K562 (cell line): ENCODE results near the gene SEMA4F. TPM values are rescaled to one million over a fixed set of nuclear protein-coding genes. Genes with fewer than 3 reads are reported as not detected.
A peak's percentile ranks its signal among the peaks of the same experiment; 100 is the strongest.

Experiments used
- ATAC-seq: fragments of 200-7000 bp; cut with Tn5 transposase; 3 replicates; pipeline ENCODE4 v1.9.1; 2020; ENCODE audit warnings: moderate library complexity
- BruUV-seq: library from RNA; stranded (reverse); fragments of 400-500 nt; replicated peaks from 2 replicates; lab custom pipeline; 2021; lab: Mats Ljungman, UMichigan
- CTCF ChIA-PET: fragments of 300-600 bp; formaldehyde crosslinking; extraction: SDS; loops from one replicate; lab custom pipeline; 2021; ENCODE audit warnings: low intra/inter-chr PET ratio; lab: Yijun Ruan, JAX
- POLR2A ChIA-PET: fragments of 300-600, 350-650 bp; sonication (Branson Sonifier 250); formaldehyde crosslinking; extraction: SDS; loops from one replicate; lab custom pipeline; 2021; ENCODE audit warnings: antibody characterized with exemption, inconsistent platforms; lab: Yijun Ruan, JAX
- DNase-seq, 4 experiments: peaks; one replicate each; pipeline versions ENCODE4 v3.0.0 to v3.0.0-alpha.2; 2011 to 2018; ENCODE audit warnings: low spot score in 3 of 4, mixed read lengths in 3 of 4; ENCODE audit errors: extremely low read depth in 1 of 4
- FAIRE-seq: peaks from 2 replicates; lab custom pipeline; 2011; peaks lifted over from hg19 to GRCh38; lab: Jason Lieb, UNC
- H2AFZ ChIP-seq: 2 replicates; pipeline ENCODE4 v1.6.0; 2011; ENCODE audit warnings: low read depth, low read length, control low read depth, inconsistent platforms
- H3K27ac ChIP-seq: fragments of 200-600 bp; 3 replicates; pipeline ENCODE4 v1.8.0; 2011; ENCODE audit warnings: low read depth, mild to moderate bottlenecking, control low read depth, inconsistent platforms, low read length, moderate library complexity, mixed read lengths; ENCODE audit errors: extremely low read depth
- H3K27me3 ChIP-seq, 2 experiments: fragments of 300-600 bp in 1 of 2; 2 replicates in 1 of 2; 3 replicates in 1 of 2; pipeline versions ENCODE4 v1.6.0 to v1.8.0; 2011; ENCODE audit warnings: inconsistent platforms in 2 of 2, low read length in 2 of 2, mild to moderate bottlenecking in 1 of 2, mixed read lengths in 1 of 2, moderate library complexity in 1 of 2; ENCODE audit not compliant: control insufficient read depth in 2 of 2, insufficient read depth in 2 of 2
- H3K36me3 ChIP-seq: fragments of 300-600 bp; 3 replicates; pipeline ENCODE4 v1.8.0; 2011; ENCODE audit warnings: mild to moderate bottlenecking, low read length, inconsistent platforms; ENCODE audit not compliant: control insufficient read depth, insufficient read depth
- H3K4me1 ChIP-seq, 2 experiments: fragments of 200-600 bp in 1 of 2; replicated peaks in 1 of 2; 2 replicates in 1 of 2; 3 replicates in 1 of 2; pipeline versions ENCODE4 v1.5.1 to v1.8.0; 2011; ENCODE audit warnings: inconsistent platforms in 2 of 2, low read length in 2 of 2, mild to moderate bottlenecking in 1 of 2, mixed read lengths in 1 of 2, moderate library complexity in 1 of 2; ENCODE audit not compliant: control insufficient read depth in 2 of 2, insufficient read depth in 2 of 2
- H3K4me2 ChIP-seq: 2 replicates; pipeline ENCODE4 v1.6.1; 2011; ENCODE audit warnings: low read length, control low read depth, inconsistent platforms, mixed read lengths; ENCODE audit not compliant: insufficient read depth
- H3K4me3 ChIP-seq: fragments of 200-600 bp; sonication (generic), shearing (Covaris generic); 2 replicates; pipeline ENCODE4 v1.5.1; 2016; ENCODE audit warnings: control low read depth, inconsistent platforms
- H3K79me2 ChIP-seq: fragments of 200-600 bp; 3 replicates; pipeline ENCODE4 v1.8.0; 2011; ENCODE audit warnings: low read length, inconsistent platforms; ENCODE audit not compliant: control insufficient read depth, insufficient read depth
- H3K9ac ChIP-seq, 2 experiments: 2 replicates each; pipeline versions ENCODE4 v1.6.0 to v1.6.1; 2011; ENCODE audit warnings: low read depth in 2 of 2, low read length in 2 of 2, control low read depth in 1 of 2, inconsistent platforms in 1 of 2, mild to moderate bottlenecking in 1 of 2, mixed read lengths in 1 of 2; ENCODE audit not compliant: insufficient read depth in 1 of 2
- H3K9me1 ChIP-seq: one replicate; pipeline ENCODE4 v1.6.0; 2011; ENCODE audit warnings: inconsistent platforms, mild to moderate bottlenecking, low read length, moderate library complexity; ENCODE audit not compliant: control insufficient read depth, insufficient read depth
- H3K9me3 ChIP-seq: replicated peaks from 2 replicates; pipeline ENCODE4 v1.5.1; 2011; ENCODE audit warnings: low read depth, low read length, inconsistent platforms; ENCODE audit not compliant: control insufficient read depth, insufficient read depth
- H4K20me1 ChIP-seq: replicated peaks from 2 replicates; pipeline ENCODE4 v1.6.1; 2011; ENCODE audit warnings: low read length, inconsistent platforms, mixed read lengths; ENCODE audit not compliant: control insufficient read depth, insufficient read depth
- CTBP1 ChIP-seq: fragments of 450-650 bp; IDR thresholded peaks from 2 replicates; pipeline ENCODE4 v1.6.1; 2016; ENCODE audit warnings: borderline replicate concordance
- ESRRB ChIP-seq: fragments of 250-450 bp; sonication (Bioruptor Pico); IDR thresholded peaks from 2 replicates; pipeline ENCODE4 v1.5.0; 2020; ENCODE audit warnings: mild to moderate bottlenecking, moderate library complexity, borderline replicate concordance
- KDM1A ChIP-seq, 2 experiments: fragments of 450-650 bp; IDR thresholded peaks; 2 replicates each; pipeline ENCODE4 v1.6.1; 2016; ENCODE audit warnings: mild to moderate bottlenecking in 2 of 2
- MED1 ChIP-seq: sonication (generic); formaldehyde crosslinking; IDR thresholded peaks from 2 replicates; pipeline ENCODE4 v1.8.1; 2023; ENCODE audit warnings: missing genetic modification reagents, borderline replicate concordance
- MTA2 ChIP-seq: fragments of 450-650 bp; IDR thresholded peaks from 2 replicates; pipeline ENCODE4 v1.6.1; 2016; ENCODE audit warnings: low read depth
- MYBL2 ChIP-seq, 2 experiments: fragments of 450-650 bp in 1 of 2; sonication (generic) in 1 of 2; formaldehyde crosslinking in 1 of 2; IDR thresholded peaks; 2 replicates each; pipeline versions ENCODE4 v1.6.1 to v1.8.1; 2017 to 2022; ENCODE audit warnings: borderline replicate concordance in 1 of 2, inconsistent platforms in 1 of 2, low read depth in 1 of 2, mild to moderate bottlenecking in 1 of 2, missing genetic modification reagents in 1 of 2, moderate library complexity in 1 of 2
- NFATC3 ChIP-seq: fragments of 450-650 bp; IDR thresholded peaks from 2 replicates; pipeline ENCODE4 v1.6.1; 2017; ENCODE audit warnings: mild to moderate bottlenecking
- NONO ChIP-seq, 2 experiments: fragments of 200-400 bp in 1 of 2; fragments of 450-650 bp in 1 of 2; formaldehyde crosslinking in 1 of 2; IDR thresholded peaks; 2 replicates each; pipeline ENCODE4 v1.6.1; 2017; ENCODE audit warnings: low read depth in 2 of 2, mild to moderate bottlenecking in 2 of 2, moderate library complexity in 2 of 2, low read length in 1 of 2
- PCBP1 ChIP-seq: fragments of 200-400 bp; formaldehyde crosslinking; IDR thresholded peaks from 2 replicates; pipeline ENCODE4 v1.6.1; 2018; ENCODE audit warnings: mild to moderate bottlenecking, low read depth, low read length; ENCODE audit not compliant: poor library complexity, severe bottlenecking
- PHTF2 ChIP-seq: fragments of 250-450 bp; sonication (Bioruptor Pico); IDR thresholded peaks from 2 replicates; pipeline ENCODE4 v1.5.0; 2021; ENCODE audit warnings: mild to moderate bottlenecking
- TFAM ChIP-seq: fragments of 250-450 bp; sonication (Bioruptor Pico); conservative IDR thresholded peaks from 2 replicates; pipeline ENCODE4 v1.5.0; 2021; ENCODE audit warnings: mild to moderate bottlenecking, moderate library complexity
- WGBS: fragments of 100-300 bp; shearing (Covaris generic); methylation state at CpG from one replicate; pipeline ENCODE4 v1.1.6; 2016; ENCODE audit warnings: low coverage, mixed read lengths; ENCODE audit not compliant: insufficient coverage; ENCODE audit errors: missing lambda C conversion rate; 5-methylcytosine and 5-hydroxymethylcytosine counted together
- in situ Hi-C: fragments of 300-500 bp; cut with MboI; formaldehyde crosslinking; loops from 4 replicates; pipeline ENCODE4 v1.15.0; 2018; ENCODE audit warnings: inconsistent platforms, mixed read lengths
- intact Hi-C: fragments of 100-400 bp; cut with micrococcal nuclease; formaldehyde crosslinking; loops from 2 replicates; pipeline ENCODE4 v1.14.2; 2022
- polyA plus RNA-seq, 8 experiments: library from polyadenylated mRNA; depleted of rRNA in 4 of 8; stranded (reverse) in 5 of 8; unstranded in 3 of 8; fragments of >200 nt; fragmentation: Nextera tagmentation in 2 of 8; fragmentation: Illumina TruSeq in 1 of 8; extraction: Ambion mirVana in 2 of 8; extraction: Trizol in 1 of 8; gene quantifications; 2 replicates each; pipeline versions ENCODE4 v1.2.1 to v1.2.3, GENCODE V29; 2011 to 2014; ENCODE audit warnings: inconsistent platforms in 1 of 8, missing spikeins in 1 of 8
- total RNA-seq, 7 experiments: library from RNA; depleted of rRNA in 6 of 7; stranded (reverse); fragments of >200 nt in 6 of 7; fragmentation: Illumina TruSeq in 2 of 7; extraction: Trizol in 2 of 7; gene quantifications; 2 replicates each; pipeline versions ENCODE4 v1.2.1 to v1.2.3, GENCODE V29; 2011 to 2021; ENCODE audit warnings: low replicate concordance in 1 of 7
- TF ChIP-seq, protein P1 (sequence below): fragments of 250-450 bp; sonication (Bioruptor Pico); IDR thresholded peaks from 2 replicates; pipeline ENCODE4 v1.4.0; 2020
- TF ChIP-seq, protein P2 (sequence below): fragments of 250-450 bp; sonication (Bioruptor Pico); IDR thresholded peaks from 2 replicates; pipeline ENCODE4 v1.4.0; 2020; ENCODE audit warnings: mild to moderate bottlenecking, moderate library complexity
- TF ChIP-seq, protein P3 (sequence below), 2 experiments: fragments of 450-650 bp in 1 of 2; IDR thresholded peaks; 2 replicates each; pipeline ENCODE4 v1.6.1; 2011 to 2017; ENCODE audit warnings: low read depth in 2 of 2, antibody characterized with exemption in 1 of 2, borderline replicate concordance in 1 of 2, low read length in 1 of 2, mild to moderate bottlenecking in 1 of 2, mixed read lengths in 1 of 2; ENCODE audit not compliant: control insufficient read depth in 1 of 2
- TF ChIP-seq, protein P4 (sequence below): sonication (generic); formaldehyde crosslinking; IDR thresholded peaks from 2 replicates; pipeline ENCODE4 v1.5.0; 2020; ENCODE audit warnings: missing genetic modification reagents

Gene SEMA4F
- total and polyA plus RNA-seq, 9 of the 15 experiments (the other 6 are each of a cell fraction or from before 2014, with no cell fraction given): 0.08 to 1.6 (median 0.33) TPM

DNA sequence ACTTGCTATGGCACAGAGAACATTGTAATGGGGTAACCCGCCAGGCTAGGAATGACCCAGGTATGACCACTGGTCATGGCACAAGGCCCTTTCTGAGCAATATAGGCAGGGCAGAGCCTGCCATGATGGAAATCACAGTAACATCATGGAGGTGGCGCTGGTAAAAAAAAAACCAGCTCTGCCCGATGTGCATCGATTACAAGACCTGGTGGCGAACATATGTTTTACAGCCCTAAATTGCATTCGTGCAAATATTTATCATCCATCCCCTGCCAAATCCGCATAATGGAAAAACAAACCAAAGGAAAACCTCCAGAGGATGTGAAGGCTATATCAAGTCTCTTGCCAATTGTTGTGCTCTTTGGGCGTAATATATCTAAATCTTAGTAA is 60.6 kb downstream of the SEMA4F start:
- 17% methylated on average over 8 of the region's 8 CpGs for WGBS
- TF ChIP-seq, protein P1, sequence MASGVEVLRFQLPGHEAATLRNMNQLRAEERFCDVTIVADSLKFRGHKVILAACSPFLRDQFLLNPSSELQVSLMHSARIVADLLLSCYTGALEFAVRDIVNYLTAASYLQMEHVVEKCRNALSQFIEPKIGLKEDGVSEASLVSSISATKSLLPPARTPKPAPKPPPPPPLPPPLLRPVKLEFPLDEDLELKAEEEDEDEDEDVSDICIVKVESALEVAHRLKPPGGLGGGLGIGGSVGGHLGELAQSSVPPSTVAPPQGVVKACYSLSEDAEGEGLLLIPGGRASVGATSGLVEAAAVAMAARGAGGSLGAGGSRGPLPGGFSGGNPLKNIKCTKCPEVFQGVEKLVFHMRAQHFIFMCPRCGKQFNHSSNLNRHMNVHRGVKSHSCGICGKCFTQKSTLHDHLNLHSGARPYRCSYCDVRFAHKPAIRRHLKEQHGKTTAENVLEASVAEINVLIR (CRISPR knock-in tag): no peak
- TF ChIP-seq MYBL2 (IDR thresholded peaks at IDR 0.05; ENCODE audit: low read depth): no peak
- TF ChIP-seq MYBL2 (CRISPR knock-in tag; IDR thresholded peaks at IDR 0.05; ENCODE audit: borderline replicate concordance): no peak
- no peak for TF ChIP-seq NFATC3
- no peak for TF ChIP-seq PHTF2
- no peak for TF ChIP-seq ESRRB (CRISPR knock-in tag)
- TF ChIP-seq, protein P2, sequence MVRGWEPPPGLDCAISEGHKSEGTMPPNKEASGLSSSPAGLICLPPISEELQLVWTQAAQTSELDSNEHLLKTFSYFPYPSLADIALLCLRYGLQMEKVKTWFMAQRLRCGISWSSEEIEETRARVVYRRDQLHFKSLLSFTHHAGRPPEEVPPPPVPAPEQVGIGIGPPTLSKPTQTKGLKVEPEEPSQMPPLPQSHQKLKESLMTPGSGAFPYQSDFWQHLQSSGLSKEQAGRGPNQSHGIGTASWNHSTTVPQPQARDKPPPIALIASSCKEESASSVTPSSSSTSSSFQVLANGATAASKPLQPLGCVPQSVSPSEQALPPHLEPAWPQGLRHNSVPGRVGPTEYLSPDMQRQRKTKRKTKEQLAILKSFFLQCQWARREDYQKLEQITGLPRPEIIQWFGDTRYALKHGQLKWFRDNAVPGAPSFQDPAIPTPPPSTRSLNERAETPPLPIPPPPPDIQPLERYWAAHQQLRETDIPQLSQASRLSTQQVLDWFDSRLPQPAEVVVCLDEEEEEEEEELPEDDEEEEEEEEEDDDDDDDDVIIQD (CRISPR knock-in tag): no peak
- no peak for TF ChIP-seq NONO (IDR thresholded peaks at IDR 0.05; ENCODE audit: low read depth in 2 of 2, low read length in 1 of 2)
- no peak for TF ChIP-seq PCBP1
- no peak for TF ChIP-seq MTA2
- TF ChIP-seq MED1 (CRISPR knock-in tag): no peak
- no peak for TF ChIP-seq TFAM
- no peak for TF ChIP-seq CTBP1
- TF ChIP-seq, protein P3, sequence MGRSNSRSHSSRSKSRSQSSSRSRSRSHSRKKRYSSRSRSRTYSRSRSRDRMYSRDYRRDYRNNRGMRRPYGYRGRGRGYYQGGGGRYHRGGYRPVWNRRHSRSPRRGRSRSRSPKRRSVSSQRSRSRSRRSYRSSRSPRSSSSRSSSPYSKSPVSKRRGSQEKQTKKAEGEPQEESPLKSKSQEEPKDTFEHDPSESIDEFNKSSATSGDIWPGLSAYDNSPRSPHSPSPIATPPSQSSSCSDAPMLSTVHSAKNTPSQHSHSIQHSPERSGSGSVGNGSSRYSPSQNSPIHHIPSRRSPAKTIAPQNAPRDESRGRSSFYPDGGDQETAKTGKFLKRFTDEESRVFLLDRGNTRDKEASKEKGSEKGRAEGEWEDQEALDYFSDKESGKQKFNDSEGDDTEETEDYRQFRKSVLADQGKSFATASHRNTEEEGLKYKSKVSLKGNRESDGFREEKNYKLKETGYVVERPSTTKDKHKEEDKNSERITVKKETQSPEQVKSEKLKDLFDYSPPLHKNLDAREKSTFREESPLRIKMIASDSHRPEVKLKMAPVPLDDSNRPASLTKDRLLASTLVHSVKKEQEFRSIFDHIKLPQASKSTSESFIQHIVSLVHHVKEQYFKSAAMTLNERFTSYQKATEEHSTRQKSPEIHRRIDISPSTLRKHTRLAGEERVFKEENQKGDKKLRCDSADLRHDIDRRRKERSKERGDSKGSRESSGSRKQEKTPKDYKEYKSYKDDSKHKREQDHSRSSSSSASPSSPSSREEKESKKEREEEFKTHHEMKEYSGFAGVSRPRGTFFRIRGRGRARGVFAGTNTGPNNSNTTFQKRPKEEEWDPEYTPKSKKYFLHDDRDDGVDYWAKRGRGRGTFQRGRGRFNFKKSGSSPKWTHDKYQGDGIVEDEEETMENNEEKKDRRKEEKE (IDR thresholded peaks at IDR 0.05; ENCODE audit: borderline replicate concordance in 1 of 2, control insufficient read depth in 1 of 2, low read depth in 2 of 2, low read length in 1 of 2): no peak
- TF ChIP-seq KDM1A (IDR thresholded peaks at IDR 0.05): no peak
- TF ChIP-seq, protein P4, sequence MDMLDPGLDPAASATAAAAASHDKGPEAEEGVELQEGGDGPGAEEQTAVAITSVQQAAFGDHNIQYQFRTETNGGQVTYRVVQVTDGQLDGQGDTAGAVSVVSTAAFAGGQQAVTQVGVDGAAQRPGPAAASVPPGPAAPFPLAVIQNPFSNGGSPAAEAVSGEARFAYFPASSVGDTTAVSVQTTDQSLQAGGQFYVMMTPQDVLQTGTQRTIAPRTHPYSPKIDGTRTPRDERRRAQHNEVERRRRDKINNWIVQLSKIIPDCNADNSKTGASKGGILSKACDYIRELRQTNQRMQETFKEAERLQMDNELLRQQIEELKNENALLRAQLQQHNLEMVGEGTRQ (CRISPR knock-in tag): no peak

More for the DNA sequence above, 60.6 kb downstream of the SEMA4F start:
- Histone ChIP-seq H3K27ac (no peak overlapping the region), H3K36me3 (no peaks in the 10 kb centered on the region), H3K4me1 (peaks cover 0 to 7% of the 10 kb centered on the region in 2 experiments; a peak in 2 of 5 replicates), H3K4me3 (no peak overlapping the region; the same call in 1 of the 2 replicates), H3K27me3 (peaks cover 14 to 35% of the 10 kb centered on the region in 2 experiments), H3K4me2 (peak overlapping the region; percentile 86), H4K20me1 (no peaks in the 10 kb centered on the region), H3K9me1 (no peaks in the 10 kb centered on the region), H3K79me2 (no peaks in the 10 kb centered on the region), H3K9ac (no peak overlapping the region), H3K9me3 (no peaks in the 10 kb centered on the region), H2AFZ (peak overlapping the region; percentile 89; the same call in 1 of the 2 replicates)
- ATAC-seq (no peak), FAIRE-seq (no peak), DNase-seq (no peak)
- CTCF ChIA-PET: interaction anchor here (0.6 to 1.6 kb wide), 3 partner anchors 64 to 174 kb away, joined by 3 to 12 read pairs (median 3); no protein-coding TSS in a partner anchor
- intact Hi-C loops: loop anchor here (1.0 to 2.0 kb wide), 2 partner anchors 24 to 162 kb away; no protein-coding TSS in a partner anchor
- POLR2A ChIA-PET: no interaction called here
- BruUV-seq: no TSS peak
- in situ Hi-C loops: loop anchor here (25.0 kb wide), 1 partner anchor 898 kb away; no protein-coding TSS in a partner anchor
